K562 (cell line): Measurements from ENCODE around the gene WBP1. TPM values are rescaled to one million over a fixed set of nuclear protein-coding genes. Genes with fewer than 3 reads are reported as not detected.

ENCODE experiments used
- ARID1B ChIP-seq: fragments of 450-650 bp; IDR thresholded peaks from 2 replicates; pipeline ENCODE4 v1.6.1; 2016; ENCODE audit warnings: antibody characterized with exemption, mild to moderate bottlenecking, inconsistent platforms
- BMI1 ChIP-seq: fragments of 150-350 bp; IDR thresholded peaks from 2 replicates; pipeline ENCODE4 v1.6.1; 2014; ENCODE audit warnings: low read length
- CGGBP1 ChIP-seq: fragments of 250-450 bp; sonication (Bioruptor Pico); IDR thresholded peaks from 2 replicates; pipeline ENCODE4 v1.9.0; 2021; ENCODE audit warnings: mild to moderate bottlenecking
- CTBP1 ChIP-seq: fragments of 450-650 bp; IDR thresholded peaks from 2 replicates; pipeline ENCODE4 v1.6.1; 2016; ENCODE audit warnings: borderline replicate concordance
- ELF2 ChIP-seq: fragments of 250-450 bp; sonication (Bioruptor Pico); IDR thresholded peaks from 2 replicates; pipeline ENCODE4 v1.5.0; 2021; ENCODE audit warnings: mild to moderate bottlenecking
- ETV5 ChIP-seq: sonication (generic); formaldehyde crosslinking; IDR thresholded peaks from 2 replicates; pipeline ENCODE4 v1.4.0; 2020; ENCODE audit warnings: low read depth, mild to moderate bottlenecking, missing genetic modification reagents
- GABPB1 ChIP-seq: sonication (generic); formaldehyde crosslinking; IDR thresholded peaks from 2 replicates; pipeline ENCODE4 v1.8.0; 2022; ENCODE audit warnings: mild to moderate bottlenecking, missing genetic modification reagents
- IRF9 ChIP-seq: fragments of 450-650 bp; IDR thresholded peaks from 2 replicates; pipeline ENCODE4 v1.6.1; 2016; ENCODE audit warnings: missing biosample characterization, missing genetic modification characterization
- KDM4B ChIP-seq, 2 experiments: fragments of 450-650 bp in 1 of 2; sonication (generic) in 1 of 2; IDR thresholded peaks; 2 replicates each; pipeline ENCODE4 v1.6.1; 2016 to 2017; ENCODE audit warnings: borderline replicate concordance in 2 of 2, antibody characterized with exemption in 1 of 2, low read depth in 1 of 2, mild to moderate bottlenecking in 1 of 2
- MYC ChIP-seq, 2 experiments: fragments of 250-450 bp in 1 of 2; sonication (Bioruptor Pico) in 1 of 2; IDR thresholded peaks; 2 replicates each; pipeline versions ENCODE4 v1.5.1 to v1.6.1; 2012 to 2021; ENCODE audit warnings: low read depth in 2 of 2, borderline replicate concordance in 1 of 2, improper control_type of control experiment in 1 of 2, low read length in 1 of 2, mild to moderate bottlenecking in 1 of 2, moderate library complexity in 1 of 2
- PRPF4 ChIP-seq: fragments of 200-400 bp; formaldehyde crosslinking; IDR thresholded peaks from one replicate; pipeline ENCODE4 v1.6.1; 2017; ENCODE audit warnings: low read length, low read depth, mild to moderate bottlenecking; ENCODE audit not compliant: insufficient read depth, poor library complexity, severe bottlenecking
- SP1 ChIP-seq: sonication (generic); formaldehyde crosslinking; IDR thresholded peaks from 2 replicates; pipeline ENCODE4 v1.8.1; 2022; ENCODE audit warnings: mild to moderate bottlenecking, missing genetic modification reagents
- THRB ChIP-seq: fragments of 450-650 bp; formaldehyde crosslinking; conservative IDR thresholded peaks from 2 replicates; pipeline ENCODE4 v1.4.0; 2022; ENCODE audit warnings: mild to moderate bottlenecking, missing genetic modification characterization
- U2AF2 ChIP-seq: fragments of 200-400 bp; formaldehyde crosslinking; optimal IDR thresholded peaks from 2 replicates; pipeline ENCODE3; 2017; ENCODE audit warnings: low read depth, mild to moderate bottlenecking, low read length
- ZBTB17 ChIP-seq: fragments of 450-650 bp; formaldehyde crosslinking; IDR thresholded peaks from 2 replicates; pipeline ENCODE4 v1.4.0; 2020; ENCODE audit warnings: mild to moderate bottlenecking
- ZNF165 ChIP-seq: fragments of 250-450 bp; sonication (Bioruptor Pico); IDR thresholded peaks from 2 replicates; pipeline ENCODE4 v1.4.0; 2020; ENCODE audit warnings: borderline replicate concordance
- polyA plus RNA-seq, 8 experiments: library from polyadenylated mRNA; depleted of rRNA in 4 of 8; stranded (reverse) in 5 of 8; unstranded in 3 of 8; fragments of >200 nt; fragmentation: Nextera tagmentation in 2 of 8; fragmentation: Illumina TruSeq in 1 of 8; extraction: Ambion mirVana in 2 of 8; extraction: Trizol in 1 of 8; gene quantifications; 2 replicates each; pipeline versions ENCODE4 v1.2.1 to v1.2.3, GENCODE V29; 2011 to 2014; ENCODE audit warnings: inconsistent platforms in 1 of 8, missing spikeins in 1 of 8
- total RNA-seq, 7 experiments: library from RNA; depleted of rRNA in 6 of 7; stranded (reverse); fragments of >200 nt in 6 of 7; fragmentation: Illumina TruSeq in 2 of 7; extraction: Trizol in 2 of 7; gene quantifications; 2 replicates each; pipeline versions ENCODE4 v1.2.1 to v1.2.3, GENCODE V29; 2011 to 2021; ENCODE audit warnings: low replicate concordance in 1 of 7
- TF ChIP-seq, protein P1 (sequence below), 2 experiments: fragments of 450-650 bp in 1 of 2; IDR thresholded peaks; 2 replicates each; pipeline ENCODE4 v1.6.1; 2011 to 2017; ENCODE audit warnings: low read depth in 2 of 2, antibody characterized with exemption in 1 of 2, borderline replicate concordance in 1 of 2, low read length in 1 of 2, mild to moderate bottlenecking in 1 of 2, mixed read lengths in 1 of 2; ENCODE audit not compliant: control insufficient read depth in 1 of 2

WBP1 gene
- total and polyA plus RNA-seq, 9 of the 15 experiments (the other 6 are each of a cell fraction or from before 2014, with no cell fraction given): 1.9 to 27.7 (median 14.2) TPM

DNA sequence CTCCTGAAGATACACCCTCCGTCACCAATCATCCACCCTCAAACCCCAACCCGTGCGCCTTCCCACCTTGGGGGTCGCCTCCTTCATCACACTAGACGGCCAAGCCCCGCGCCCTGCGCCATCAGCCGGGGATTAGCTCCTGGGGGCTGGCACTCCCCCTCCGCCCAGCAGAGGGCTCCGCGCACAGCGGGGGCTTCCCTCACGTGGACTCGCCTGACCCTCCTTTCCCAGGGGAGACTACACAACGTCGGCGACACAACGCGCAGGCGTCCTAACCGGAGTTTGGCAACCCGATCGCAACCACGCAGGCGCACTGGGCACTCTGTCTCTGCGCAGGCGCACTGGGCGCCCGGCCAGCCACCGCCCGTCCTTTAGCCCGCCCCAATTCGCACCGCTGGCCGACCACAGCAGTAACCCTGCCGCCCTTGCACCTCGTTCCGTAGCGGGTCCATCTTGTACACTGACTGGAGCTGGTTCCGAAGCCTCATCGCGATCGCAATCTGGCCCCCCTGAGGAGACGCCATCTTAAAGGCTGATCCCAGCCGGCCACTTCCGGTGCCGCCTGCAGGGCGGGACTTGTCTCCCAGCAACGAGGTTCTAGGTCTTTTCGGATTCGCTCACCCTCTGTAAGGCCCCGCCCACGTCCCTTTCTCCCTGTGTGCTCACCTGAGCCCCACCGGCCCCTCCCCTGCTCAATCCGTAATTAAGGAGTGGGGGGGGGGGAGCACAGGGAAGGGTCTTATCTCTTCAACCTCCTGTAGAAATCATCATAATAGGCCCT is 49.1 kb downstream of the WBP1 start, which contains the start of gene PCGF1 (continued):
- TF ChIP-seq ARID1B: peak; percentile 15; the same call in 1 of the 2 replicates
- TF ChIP-seq ZNF165 (CRISPR knock-in tag): 0 out of 2 replicates have a peak, but pooled peaks have one; percentile 3
- TF ChIP-seq U2AF2: no peak
- TF ChIP-seq ZBTB17: peak; percentile 75
- peak; percentile 84 for TF ChIP-seq MYC (IDR thresholded peaks at IDR 0.05; ENCODE audit: low read depth, low read length)
- TF ChIP-seq MYC (CRISPR knock-in tag; IDR thresholded peaks at IDR 0.05; ENCODE audit: borderline replicate concordance, low read depth): peak; percentile 82; the same call in 1 of the 2 replicates
- TF ChIP-seq BMI1: peak; percentile 82
- TF ChIP-seq ETV5 (CRISPR knock-in tag): peak; percentile 67
- TF ChIP-seq KDM4B (IDR thresholded peaks at IDR 0.05; ENCODE audit: borderline replicate concordance in 2 of 2, low read depth in 1 of 2): 0 out of 4 replicates have a peak, but pooled peaks of 1 of the 2 experiments have one; percentile 68
- TF ChIP-seq ELF2: peak; percentile 79; the same call in 1 of the 2 replicates
- TF ChIP-seq THRB (CRISPR knock-in tag): peak; percentile 72; the same call in 1 of the 2 replicates
- TF ChIP-seq IRF9 (tag): no peak
- no peak for TF ChIP-seq CGGBP1
- TF ChIP-seq, protein P1, sequence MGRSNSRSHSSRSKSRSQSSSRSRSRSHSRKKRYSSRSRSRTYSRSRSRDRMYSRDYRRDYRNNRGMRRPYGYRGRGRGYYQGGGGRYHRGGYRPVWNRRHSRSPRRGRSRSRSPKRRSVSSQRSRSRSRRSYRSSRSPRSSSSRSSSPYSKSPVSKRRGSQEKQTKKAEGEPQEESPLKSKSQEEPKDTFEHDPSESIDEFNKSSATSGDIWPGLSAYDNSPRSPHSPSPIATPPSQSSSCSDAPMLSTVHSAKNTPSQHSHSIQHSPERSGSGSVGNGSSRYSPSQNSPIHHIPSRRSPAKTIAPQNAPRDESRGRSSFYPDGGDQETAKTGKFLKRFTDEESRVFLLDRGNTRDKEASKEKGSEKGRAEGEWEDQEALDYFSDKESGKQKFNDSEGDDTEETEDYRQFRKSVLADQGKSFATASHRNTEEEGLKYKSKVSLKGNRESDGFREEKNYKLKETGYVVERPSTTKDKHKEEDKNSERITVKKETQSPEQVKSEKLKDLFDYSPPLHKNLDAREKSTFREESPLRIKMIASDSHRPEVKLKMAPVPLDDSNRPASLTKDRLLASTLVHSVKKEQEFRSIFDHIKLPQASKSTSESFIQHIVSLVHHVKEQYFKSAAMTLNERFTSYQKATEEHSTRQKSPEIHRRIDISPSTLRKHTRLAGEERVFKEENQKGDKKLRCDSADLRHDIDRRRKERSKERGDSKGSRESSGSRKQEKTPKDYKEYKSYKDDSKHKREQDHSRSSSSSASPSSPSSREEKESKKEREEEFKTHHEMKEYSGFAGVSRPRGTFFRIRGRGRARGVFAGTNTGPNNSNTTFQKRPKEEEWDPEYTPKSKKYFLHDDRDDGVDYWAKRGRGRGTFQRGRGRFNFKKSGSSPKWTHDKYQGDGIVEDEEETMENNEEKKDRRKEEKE (IDR thresholded peaks at IDR 0.05; ENCODE audit: borderline replicate concordance in 1 of 2, control insufficient read depth in 1 of 2, low read depth in 2 of 2, low read length in 1 of 2): no peak
- peak; percentile 25 for TF ChIP-seq CTBP1
- TF ChIP-seq PRPF4: no peak
- peak; percentile 95 for TF ChIP-seq GABPB1 (CRISPR knock-in tag)
- peak; percentile 81 for TF ChIP-seq SP1 (CRISPR knock-in tag)
